Measurements from ENCODE around the gene AQP12A. TPM values are rescaled to one million over a fixed set of nuclear protein-coding genes. Genes with fewer than 3 reads are reported as not detected.

Gene AQP12A
- total RNA-seq, 1 experiment from 2014 or later: not detected

- intact Hi-C loops (cut with micrococcal nuclease): loop anchor here (5.0 kb wide), 2 partner anchors 38 to 208 kb away; no protein-coding TSS in a partner anchor
- POLR2A ChIA-PET: no interaction called here
These were observed 13.6 kb downstream of the AQP12A start for GRCh38 chr2:240705204-240705791.

More at GRCh38 chr2:240705204-240705791, 13.6 kb downstream of the AQP12A start:
- Histone ChIP-seq H3K9ac (ENCODE audit: low read length) (no peak overlapping the region), H3K79me2 (ENCODE audit: insufficient read depth, low read length) (no peaks in the 10 kb centered on the region), H2AFZ (ENCODE audit: low read depth, low read length, poor library complexity, severe bottlenecking) (no peak overlapping the region), H4K20me1 (ENCODE audit: insufficient read depth) (no peaks in the 10 kb centered on the region), H3K9me2 (ENCODE audit: insufficient read depth) (no peaks in the 10 kb centered on the region), H3K9me3 (ENCODE audit: control insufficient read depth in 1 of 2, insufficient read depth in 1 of 2, low read depth in 1 of 2, low read length in 2 of 2) (no peaks in the 10 kb centered on the region), H3K4me3 (replicated peaks in 1 of 2; ENCODE audit: low read depth in 1 of 2, low read length in 2 of 2) (no peak overlapping the region), H3K36me3 (ENCODE audit: control insufficient read depth in 1 of 2, insufficient read depth in 2 of 2, low read length in 2 of 2) (no peaks in the 10 kb centered on the region), H3K27ac (ENCODE audit: low read depth, low read length) (no peak overlapping the region), H3K4me2 (ENCODE audit: low read length) (no peak overlapping the region), H3K27me3 (ENCODE audit: insufficient read depth, low read length) (no peaks in the 10 kb centered on the region; the same call in 1 of the 2 replicates), H3K4me1 (ENCODE audit: control insufficient read depth in 1 of 2, insufficient read depth in 2 of 2, low read length in 2 of 2) (no peaks in the 10 kb centered on the region)
- RAD21 ChIA-PET (ENCODE audit: low non-redundant PET in 1 of 2, low total read pairs in 2 of 2, uncharacterized antibody in 2 of 2, unreplicated experiment in 2 of 2): no interaction called here
- CTCF ChIA-PET: no interaction called here
- no peak for DNase-seq (ENCODE audit: low read depth, low spot score)
- TF ChIP-seq RAD21 (IDR thresholded peaks at IDR 0.05; ENCODE audit: low read depth): no peak
- no peak for TF ChIP-seq EZH2 (IDR thresholded peaks at IDR 0.05)
- TF ChIP-seq YY1 (IDR thresholded peaks at IDR 0.05; ENCODE audit: extremely low read depth, insufficient replicate concordance, low read depth, low read length): no peak
- TF ChIP-seq POLR2AphosphoS5 (IDR thresholded peaks at IDR 0.05; ENCODE audit: low read depth, low read length): no peak
- no peak for TF ChIP-seq SP1 (IDR thresholded peaks at IDR 0.05; ENCODE audit: low read depth)
- no peak for TF ChIP-seq CTCF (IDR thresholded peaks at IDR 0.05 in 2 of 3, conservative IDR thresholded peaks at IDR 0.05 in 1 of 3; ENCODE audit: borderline replicate concordance in 1 of 3, insufficient read depth in 1 of 3, low read depth in 2 of 3, low read length in 2 of 3)
- TF ChIP-seq POLR2A (IDR thresholded peaks at IDR 0.05; ENCODE audit: borderline replicate concordance, extremely low read depth, insufficient read depth, insufficient read length): no peak
- no peak for TF ChIP-seq ZBTB33 (IDR thresholded peaks at IDR 0.05; ENCODE audit: extremely low read depth, insufficient replicate concordance, low read length)
- no peak for TF ChIP-seq CBX3 (IDR thresholded peaks at IDR 0.05; ENCODE audit: low read depth)
- TF ChIP-seq EZH2phosphoT487 (IDR thresholded peaks at IDR 0.05; ENCODE audit: borderline replicate concordance): no peak
- no peak for TF ChIP-seq TCF7L2 (IDR thresholded peaks at IDR 0.05; ENCODE audit: borderline replicate concordance, extremely low read depth, insufficient read depth, insufficient read length)
- TF ChIP-seq ZFX (IDR thresholded peaks at IDR 0.05): no peak
- TF ChIP-seq ZNF274 (IDR thresholded peaks at IDR 0.05; ENCODE audit: low read depth, low read length): no peak
- ATAC-seq: no peak
- BruUV-seq (replicated peaks): no TSS peak

Data from HCT116 (cell line).